PC-3 (cell line): Measurements from ENCODE around the gene ATP10A.

Experiments used
- CTCF ChIP-seq: fragments of 300-600 bp; sonication (generic); conservative IDR thresholded peaks from 2 replicates; pipeline ENCODE4 v1.5.1; 2017; ENCODE audit warnings: antibody characterized with exemption, low read depth, mild to moderate bottlenecking, low read length
- EZH2phosphoT487 ChIP-seq: fragments of 300-600 bp; sonication (generic); IDR thresholded peaks from 2 replicates; pipeline ENCODE4 v1.6.1; 2018; ENCODE audit warnings: mild to moderate bottlenecking, antibody characterized with exemption, low read length, borderline replicate concordance

- TF ChIP-seq CTCF: no peak
- TF ChIP-seq EZH2phosphoT487: no peak
Measured at GRCh38 chr15:25721605-25721955, 141.5 kb downstream of the ATP10A start.
